Upper lobe of left lung (tissue), 6 donors: ENCODE results near the gene DLG4. TPM values are rescaled to one million over a fixed set of nuclear protein-coding genes. Genes with fewer than 3 reads are reported as not detected.

Experiments
- ATAC-seq, 2 donors: fragments of 200-7000 bp; cut with Tn5 transposase; one replicate each; pipeline ENCODE4 v1.9.1; 2022; ENCODE audit warnings: mild to moderate bottlenecking in 2 of 2, moderate library complexity in 2 of 2; ENCODE audit not compliant: low FRiP score in 2 of 2
- DNase-seq, 2 donors: peaks; one replicate each; pipeline ENCODE4 v3.0.0-alpha.2; 2019 to 2020
- H3K27ac ChIP-seq, 4 donors: fragments of 200-600 bp; sonication (generic); one replicate each; pipeline ENCODE4 v1.5.1; 2016 to 2019
- H3K27me3 ChIP-seq, 4 donors: fragments of 200-600 bp; sonication (generic); one replicate each; pipeline ENCODE4 v1.5.1; 2017 to 2019
- H3K36me3 ChIP-seq, 4 donors: fragments of 200-600 bp; sonication (generic); one replicate each; pipeline ENCODE4 v1.5.1; 2016 to 2019
- H3K4me1 ChIP-seq, 4 donors: fragments of 200-600 bp; sonication (generic); one replicate each; pipeline ENCODE4 v1.5.1; 2018 to 2019
- H3K4me3 ChIP-seq, 4 donors: fragments of 200-600 bp; sonication (generic); one replicate each; pipeline ENCODE4 v1.5.1; 2017 to 2019; ENCODE audit warnings: mild to moderate bottlenecking in 2 of 4, moderate library complexity in 1 of 4
- H3K9me3 ChIP-seq, 4 donors: fragments of 200-600 bp; sonication (generic); one replicate each; pipeline ENCODE4 v1.5.1; 2018 to 2019
- EP300 ChIP-seq, 4 donors: sonication (generic); formaldehyde crosslinking; IDR thresholded peaks; one replicate each; pipeline ENCODE4 v1.5.1; 2017; ENCODE audit warnings: antibody characterized with exemption in 4 of 4, control low read depth in 2 of 4
- POLR2A ChIP-seq, 4 donors: fragments of 450-650 bp; IDR thresholded peaks; one replicate each; pipeline ENCODE4 v1.5.1; 2016 to 2017; ENCODE audit warnings: antibody characterized with exemption in 4 of 4, mild to moderate bottlenecking in 2 of 4
- POLR2AphosphoS5 ChIP-seq, 2 donors: sonication (generic); formaldehyde crosslinking; IDR thresholded peaks; one replicate each; pipeline ENCODE4 v1.5.1; 2017; ENCODE audit warnings: antibody characterized with exemption in 2 of 2
- WGBS, 2 donors: methylation state at CpG; one replicate each; pipeline ENCODE4 v1.1.5; 2017 to 2018; 5-methylcytosine and 5-hydroxymethylcytosine counted together
- total RNA-seq, 6 donors: library from RNA; depleted of rRNA in 4 of 6; stranded (reverse); fragments of >200 nt in 4 of 6; gene quantifications; one replicate each; pipeline versions ENCODE4 v1.1.0 to v1.2.1, GENCODE V29; 2016 to 2021
- TF ChIP-seq, protein P1 (sequence below), 6 experiments: fragments of 450-650 bp in 4 of 6; fragments of 200-600 bp in 2 of 6; sonication (generic) in 2 of 6; IDR thresholded peaks; one replicate each; pipeline ENCODE4 v1.5.1; 2016 to 2019; ENCODE audit warnings: antibody characterized with exemption in 6 of 6
- donor health status: DM: no; HTN: no; CAD: no; lungs with moderate emphysema.
- donor health status: DM: no; HTN: yes; CAD: no; lungs with severe emphysema.

The DLG4 gene
- total RNA-seq, 6 donors from 2014 or later: 10.5 to 32.5 (median 19.4) TPM

DNA sequence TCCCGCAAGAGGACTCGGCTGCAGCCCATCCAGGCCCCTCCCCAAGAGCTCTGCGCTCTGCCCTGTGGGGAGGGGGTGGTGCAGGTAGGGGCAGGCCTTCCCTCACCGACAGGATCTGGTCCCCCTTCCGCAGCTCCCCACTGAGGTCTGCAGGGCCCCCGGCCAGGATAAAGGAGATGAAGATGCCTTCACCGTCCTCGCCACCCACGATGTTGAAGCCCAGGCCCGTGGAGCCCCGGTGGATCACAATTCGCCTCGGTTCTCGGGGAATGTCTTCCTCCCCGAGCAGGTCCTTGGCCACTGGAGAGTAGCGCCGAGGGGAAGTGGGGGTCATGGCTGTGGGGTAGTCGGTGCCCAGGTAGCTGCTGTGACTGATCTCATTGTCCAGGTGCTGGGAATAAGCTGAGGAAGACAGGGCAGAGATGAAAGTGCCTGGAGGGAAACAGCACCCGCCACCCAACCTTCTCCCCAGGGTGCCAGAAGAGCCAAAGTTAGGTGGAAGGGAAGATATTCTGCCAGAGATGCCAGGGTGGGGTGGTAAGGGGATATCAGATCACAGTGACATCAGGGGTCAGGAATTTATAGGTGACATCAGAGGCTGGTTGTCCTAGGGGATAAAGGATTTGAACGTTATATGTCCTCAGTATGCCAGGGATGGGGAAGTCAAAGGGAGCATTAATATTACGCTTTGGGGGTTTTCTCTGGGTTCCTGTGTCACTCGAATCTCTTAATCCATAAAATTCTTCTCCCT lies 22.8 kb downstream of the DLG4 start:
- H3K4me1 ChIP-seq: no peaks in the 10 kb centered on the region
- peaks cover 0 to 75% (median 37%) of the 10 kb centered on the region in 4 donors for H3K36me3 ChIP-seq
- ATAC-seq (no peak), DNase-seq (no peak)
- no peaks in the 10 kb centered on the region for H3K27me3 ChIP-seq
- H3K4me3 ChIP-seq: no peak overlapping the region
- TF ChIP-seq POLR2A (IDR thresholded peaks at IDR 0.05) (no peak), EP300 (IDR thresholded peaks at IDR 0.05) (no peak), POLR2AphosphoS5 (IDR thresholded peaks at IDR 0.05) (no peak)
- TF ChIP-seq, protein P1, sequence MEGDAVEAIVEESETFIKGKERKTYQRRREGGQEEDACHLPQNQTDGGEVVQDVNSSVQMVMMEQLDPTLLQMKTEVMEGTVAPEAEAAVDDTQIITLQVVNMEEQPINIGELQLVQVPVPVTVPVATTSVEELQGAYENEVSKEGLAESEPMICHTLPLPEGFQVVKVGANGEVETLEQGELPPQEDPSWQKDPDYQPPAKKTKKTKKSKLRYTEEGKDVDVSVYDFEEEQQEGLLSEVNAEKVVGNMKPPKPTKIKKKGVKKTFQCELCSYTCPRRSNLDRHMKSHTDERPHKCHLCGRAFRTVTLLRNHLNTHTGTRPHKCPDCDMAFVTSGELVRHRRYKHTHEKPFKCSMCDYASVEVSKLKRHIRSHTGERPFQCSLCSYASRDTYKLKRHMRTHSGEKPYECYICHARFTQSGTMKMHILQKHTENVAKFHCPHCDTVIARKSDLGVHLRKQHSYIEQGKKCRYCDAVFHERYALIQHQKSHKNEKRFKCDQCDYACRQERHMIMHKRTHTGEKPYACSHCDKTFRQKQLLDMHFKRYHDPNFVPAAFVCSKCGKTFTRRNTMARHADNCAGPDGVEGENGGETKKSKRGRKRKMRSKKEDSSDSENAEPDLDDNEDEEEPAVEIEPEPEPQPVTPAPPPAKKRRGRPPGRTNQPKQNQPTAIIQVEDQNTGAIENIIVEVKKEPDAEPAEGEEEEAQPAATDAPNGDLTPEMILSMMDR (IDR thresholded peaks at IDR 0.05): no peak
- WGBS, 2 donors: 91 to 93% methylated on average over 18 to 22 of the region's 22 CpGs
- no peaks in the 10 kb centered on the region for H3K9me3 ChIP-seq
- H3K27ac ChIP-seq: no peak overlapping the region

DNA sequence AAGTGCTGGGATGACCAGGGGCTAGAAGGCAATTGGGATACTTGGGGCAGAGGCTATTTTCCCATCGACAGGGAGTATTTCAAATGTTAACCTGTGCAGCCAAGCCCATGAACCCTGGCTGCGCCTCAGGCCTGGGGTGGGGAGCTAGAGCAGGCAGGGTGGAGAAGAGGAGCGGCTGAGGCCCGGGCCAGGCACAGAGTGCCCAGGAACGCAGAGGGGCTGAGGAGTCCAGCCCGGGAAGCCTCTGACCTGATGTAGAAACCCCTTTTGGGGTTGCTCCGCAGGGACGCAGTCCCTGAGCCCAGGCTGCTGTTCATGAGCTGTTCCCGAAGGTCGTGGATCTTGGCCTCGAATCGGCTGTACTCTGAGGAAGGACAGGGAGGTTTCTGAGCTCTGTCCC lies 23.7 kb downstream of the DLG4 start:
- ATAC-seq: peak in 1 of 2 donors; percentile 5
- no peak for DNase-seq
- no peak overlapping the region for H3K4me3 ChIP-seq
- H3K27ac ChIP-seq: no peak overlapping the region
- H3K27me3 ChIP-seq: no peaks in the 10 kb centered on the region
- H3K9me3 ChIP-seq: no peaks in the 10 kb centered on the region
- WGBS, 2 donors: 57 to 94% methylated on average over 1 to 10 of the region's 12 CpGs
- TF ChIP-seq POLR2AphosphoS5 (IDR thresholded peaks at IDR 0.05) (no peak), EP300 (IDR thresholded peaks at IDR 0.05) (no peak), POLR2A (IDR thresholded peaks at IDR 0.05) (no peak)
- TF ChIP-seq, protein P1 (IDR thresholded peaks at IDR 0.05): no peak
- H3K4me1 ChIP-seq: no peaks in the 10 kb centered on the region
- H3K36me3 ChIP-seq: peaks cover 0 to 69% (median 37%) of the 10 kb centered on the region in 4 donors

DNA sequence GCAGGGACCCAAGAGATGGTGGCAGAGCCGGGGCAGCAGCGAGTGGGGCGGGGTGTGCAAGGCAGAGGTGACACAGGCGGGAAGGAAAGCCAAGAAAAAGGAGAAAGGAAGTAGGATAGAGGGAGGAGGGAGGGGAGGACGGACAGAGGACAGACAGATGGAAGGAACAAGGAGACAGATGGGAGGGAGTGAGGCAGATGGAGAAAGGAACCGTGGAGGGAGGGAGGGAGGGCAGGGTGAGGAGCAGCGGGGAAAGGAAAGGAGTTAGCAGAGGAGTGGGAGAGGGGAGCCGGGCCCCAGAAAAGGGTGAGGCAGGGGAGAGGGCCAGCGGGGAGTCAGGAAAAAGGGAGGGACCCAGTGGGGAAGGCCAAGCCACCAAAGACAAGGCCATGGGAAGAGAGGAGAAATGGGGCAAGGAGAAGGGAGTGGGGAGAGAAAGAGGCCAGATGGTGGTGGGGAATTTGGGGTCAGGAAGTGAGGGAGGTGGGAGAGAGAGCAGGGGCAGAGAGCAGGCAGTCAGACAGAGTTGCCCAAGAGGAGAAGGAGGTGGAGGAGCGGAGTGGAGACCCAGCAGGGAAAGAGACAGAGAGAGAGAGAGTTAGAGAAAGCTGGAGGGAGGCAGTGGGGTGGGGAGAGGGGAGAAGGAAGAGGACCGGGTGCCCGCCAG lies 27.2 kb downstream of the DLG4 start:
- DNase-seq (no peak), ATAC-seq (no peak)
- Histone ChIP-seq H3K27ac (no peak overlapping the region), H3K4me1 (no peaks in the 10 kb centered on the region), H3K4me3 (no peak overlapping the region), H3K9me3 (no peaks in the 10 kb centered on the region), H3K36me3 (peaks cover 0 to 63% (median 41%) of the 10 kb centered on the region in 4 donors), H3K27me3 (no peaks in the 10 kb centered on the region)
- WGBS, 2 donors: 75 to 81% methylated on average over 12 of the region's 12 CpGs
- TF ChIP-seq POLR2AphosphoS5 (IDR thresholded peaks at IDR 0.05) (no peak), EP300 (IDR thresholded peaks at IDR 0.05) (no peak), POLR2A (IDR thresholded peaks at IDR 0.05) (no peak)
- TF ChIP-seq, protein P1 (IDR thresholded peaks at IDR 0.05): no peak

DNA sequence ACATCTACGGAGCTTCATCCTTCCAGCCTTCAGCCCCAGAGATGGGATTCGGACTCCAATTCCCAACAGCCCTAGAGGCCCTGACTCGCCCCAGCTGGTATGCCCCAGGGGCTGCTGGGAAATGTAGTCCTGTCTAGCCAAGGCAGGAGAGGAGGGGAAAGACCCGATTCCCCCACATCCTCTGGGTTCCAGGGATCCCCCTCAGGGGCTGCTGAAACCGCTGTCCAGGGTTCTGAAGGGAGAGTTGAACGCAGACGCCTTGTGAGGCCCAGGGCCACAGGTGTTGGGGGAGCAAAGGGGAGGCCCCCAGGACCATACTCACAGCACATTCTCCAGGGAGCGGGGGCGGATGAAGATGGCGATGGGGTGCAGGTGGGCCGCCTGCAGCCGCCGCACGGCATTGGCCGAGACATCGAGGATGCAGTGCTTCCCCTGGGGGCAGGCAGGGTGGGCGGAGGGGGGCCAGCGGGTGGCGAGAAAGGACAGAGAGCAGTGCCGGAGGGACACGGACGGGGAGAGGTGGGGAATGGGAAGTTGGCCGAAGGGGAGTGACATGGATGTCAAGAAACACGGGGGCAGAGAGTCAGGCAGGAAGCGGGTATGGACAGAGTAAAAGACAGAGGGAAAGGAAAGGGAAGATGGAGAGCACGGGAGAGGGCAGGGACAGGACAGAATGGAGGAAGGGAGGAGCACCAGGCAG lies 27.9 kb downstream of the DLG4 start:
- no peaks in the 10 kb centered on the region for H3K27me3 ChIP-seq
- ATAC-seq (peak; percentile 2 to 62), DNase-seq (peak in 1 of 2 donors; percentile 39)
- no peak overlapping the region for H3K27ac ChIP-seq
- H3K9me3 ChIP-seq: no peaks in the 10 kb centered on the region
- H3K4me1 ChIP-seq: peaks cover 0 to 3% (median 0%) of the 10 kb centered on the region in 4 donors
- WGBS, 2 donors: 79 to 84% methylated on average over 24 to 26 of the region's 26 CpGs
- peaks cover 0 to 61% (median 36%) of the 10 kb centered on the region in 4 donors for H3K36me3 ChIP-seq
- TF ChIP-seq, protein P1 (IDR thresholded peaks at IDR 0.05): no peak
- TF ChIP-seq POLR2AphosphoS5 (IDR thresholded peaks at IDR 0.05): no peak
- TF ChIP-seq POLR2A (IDR thresholded peaks at IDR 0.05): no peak
- no peak for TF ChIP-seq EP300 (IDR thresholded peaks at IDR 0.05)
- no peak overlapping the region for H3K4me3 ChIP-seq
